HG03064 (cell line): ENCODE data around the gene CORO2A.
"Not testable (repeated sequence)": the region's sequence is repeated elsewhere in the genome, so short reads cannot be mapped to it uniquely, and the experiment has no call there.

Source experiments
- ATAC-seq: cut with Tn5 transposase; IDR thresholded peaks from one replicate; pipeline ENCODE4 v1.9.1; 2021; ENCODE audit warnings: low read depth; ENCODE audit not compliant: unreplicated experiment

CORO2A gene

DNA sequence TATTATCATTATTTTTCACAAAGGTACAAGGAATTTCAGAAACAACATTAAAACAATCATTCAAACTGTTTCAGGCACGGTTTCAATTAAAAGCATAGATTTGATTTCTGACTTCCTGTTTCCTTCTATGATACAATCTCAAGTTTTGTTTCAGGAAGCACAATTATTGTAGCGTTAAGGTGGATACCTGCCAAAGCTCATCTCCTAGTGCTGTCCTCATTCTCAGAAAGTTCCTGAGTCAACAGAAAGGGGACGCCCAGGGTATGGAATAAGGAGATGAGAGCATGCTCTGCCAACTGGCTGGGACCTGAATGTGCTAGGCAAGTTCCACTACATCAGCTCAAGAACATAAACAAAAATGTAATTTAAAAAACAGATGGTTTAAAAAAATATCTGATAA lies 71.4 kb downstream of the CORO2A start:
- ATAC-seq: no peak

DNA sequence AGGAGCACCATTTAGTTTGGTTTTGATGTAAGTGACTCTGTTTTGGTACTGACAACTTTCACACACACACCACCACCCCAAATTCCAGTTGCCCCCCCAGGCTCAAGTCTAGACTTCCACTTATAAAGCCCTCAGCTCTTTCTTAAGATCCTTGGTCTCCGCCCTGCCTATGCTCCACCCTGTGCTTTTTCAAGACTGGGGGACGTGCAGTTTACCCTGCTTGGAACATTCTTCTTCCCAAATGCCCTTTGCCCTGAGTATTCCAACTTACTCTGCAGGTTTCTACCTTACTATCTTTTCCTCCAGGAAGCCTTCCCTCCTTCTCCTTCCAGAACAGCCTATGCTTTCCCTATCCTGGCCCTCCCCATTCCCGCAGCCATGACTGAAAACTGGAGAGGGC lies 72.0 kb downstream of the CORO2A start:
- ATAC-seq: no peak

DNA sequence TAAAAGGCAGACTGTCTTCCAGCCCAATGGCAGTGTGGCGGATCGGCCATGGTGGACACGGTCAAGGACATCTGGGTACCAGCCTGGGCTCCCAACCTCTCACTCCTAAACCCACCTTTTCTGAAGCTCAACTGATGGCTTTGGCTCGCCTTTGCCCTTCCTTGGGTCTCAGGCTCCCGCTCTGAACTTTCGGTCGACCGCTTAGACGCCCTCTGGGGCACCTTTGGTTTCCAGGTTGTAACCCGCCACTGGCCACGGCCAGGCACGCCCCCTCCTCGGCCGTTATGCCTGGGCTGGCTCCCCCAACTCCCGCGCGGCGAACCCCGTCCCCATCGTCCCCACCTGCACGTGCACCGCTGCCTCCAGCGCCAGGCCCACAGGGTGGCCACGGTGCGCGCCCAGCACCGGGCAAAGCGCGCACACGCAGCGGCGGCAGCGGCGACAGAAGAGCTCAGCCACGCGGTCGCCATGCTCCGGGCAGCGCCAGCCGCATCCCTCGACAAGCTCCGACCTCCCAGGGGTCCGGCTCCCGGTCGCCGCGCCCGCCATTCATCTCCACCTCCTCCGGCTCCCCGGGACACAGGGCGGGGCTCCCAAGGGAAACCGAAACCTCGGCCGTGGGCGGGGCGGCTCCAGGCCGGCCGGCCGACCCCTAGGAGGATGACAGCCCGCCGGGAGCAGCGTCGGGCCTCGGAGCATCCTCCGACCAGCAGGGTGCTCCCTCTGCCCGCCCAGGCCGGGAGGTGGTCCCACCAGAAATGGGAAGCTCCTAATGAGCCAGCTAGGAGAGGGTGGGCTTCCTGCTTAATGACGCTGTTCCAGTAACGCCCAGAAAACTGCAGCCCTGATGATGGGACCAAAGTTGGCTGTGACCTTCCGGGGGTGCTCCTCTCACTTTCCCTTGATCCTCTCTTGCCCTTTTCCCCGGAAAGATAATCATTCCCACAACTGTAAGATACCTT lies 73.5 kb downstream of the CORO2A start, which contains the start of gene TRIM14:
Gene TRIM14, minus strand, starts transcription at position 583 of the 962 bp plus-strand sequence. Its CDS starts 34 bp downstream, at position 549.
- ATAC-seq: peak; percentile 52

DNA sequence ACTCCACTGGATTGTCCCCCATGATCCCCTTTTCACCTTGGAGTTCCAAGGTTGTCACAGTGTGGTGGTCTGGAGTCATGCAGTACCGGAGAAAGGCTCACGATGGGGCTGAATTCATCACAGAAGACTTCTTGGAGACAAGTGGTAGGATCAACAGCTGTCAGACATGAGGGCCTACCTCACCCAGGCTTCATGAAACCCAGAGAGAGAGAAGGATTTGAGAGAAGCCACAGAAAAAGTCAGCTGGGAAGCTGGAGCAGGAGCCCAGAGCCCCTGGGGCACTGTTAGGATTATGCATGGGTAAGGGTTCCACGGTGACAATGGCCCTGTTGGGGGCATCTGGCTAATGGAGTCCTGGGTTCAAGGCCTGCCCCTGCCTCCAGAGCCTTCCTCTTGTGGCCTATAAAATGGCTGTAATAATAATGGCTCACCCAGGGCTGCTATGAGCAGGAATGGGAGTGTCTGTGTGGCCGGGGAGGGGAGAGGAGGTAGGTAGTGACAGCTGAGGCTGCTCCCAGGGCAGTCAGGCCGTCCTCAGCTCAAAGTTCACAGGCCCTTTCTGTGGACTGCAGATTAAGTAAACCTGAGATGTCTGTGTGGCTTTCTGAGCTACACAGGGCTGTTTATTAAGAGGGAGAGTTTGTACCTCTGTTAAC lies 74.3 kb downstream of the CORO2A start:
- ATAC-seq: peak; percentile 50

DNA sequence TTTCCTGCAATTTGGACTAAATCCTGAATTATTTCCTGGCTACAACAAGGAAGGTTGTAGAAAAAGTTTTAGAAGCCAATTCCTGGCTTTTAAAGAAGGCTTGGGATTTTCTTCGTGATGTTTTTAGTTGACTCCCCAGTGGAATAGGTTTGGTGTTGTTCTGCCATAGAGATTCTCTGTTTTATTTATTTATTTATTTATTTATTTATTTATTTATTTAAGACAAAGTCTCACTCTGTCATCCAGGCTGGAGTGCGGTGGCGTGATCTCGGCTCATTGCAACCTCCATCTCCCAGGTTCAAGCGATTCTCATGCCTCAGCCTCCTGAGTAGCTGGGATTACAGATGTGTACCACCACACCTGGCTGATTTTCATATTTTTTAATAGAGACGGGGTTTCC lies 75.3 kb downstream of the CORO2A start:
- ATAC-seq: not testable (repeated sequence)

DNA sequence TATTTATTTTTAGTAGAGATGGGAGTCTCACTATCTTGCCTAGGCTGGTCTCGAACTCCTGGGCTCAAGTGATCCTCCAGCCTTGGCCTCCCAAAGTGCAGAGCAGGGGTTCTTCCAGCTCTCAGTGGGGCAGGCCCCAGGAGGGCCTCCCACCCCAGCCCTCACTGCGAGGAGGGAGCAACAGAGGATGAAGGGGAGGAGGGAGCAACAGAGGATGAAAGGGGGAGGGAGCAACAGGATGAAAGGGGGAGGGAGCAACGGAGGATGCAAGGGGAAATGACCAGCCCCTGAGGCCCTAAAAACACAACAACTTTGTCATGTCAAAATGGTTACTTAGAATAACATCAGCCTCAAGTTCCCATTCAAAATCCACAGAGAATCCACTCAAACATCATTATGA lies 83.4 kb downstream of the CORO2A start:
- no peak for ATAC-seq

DNA sequence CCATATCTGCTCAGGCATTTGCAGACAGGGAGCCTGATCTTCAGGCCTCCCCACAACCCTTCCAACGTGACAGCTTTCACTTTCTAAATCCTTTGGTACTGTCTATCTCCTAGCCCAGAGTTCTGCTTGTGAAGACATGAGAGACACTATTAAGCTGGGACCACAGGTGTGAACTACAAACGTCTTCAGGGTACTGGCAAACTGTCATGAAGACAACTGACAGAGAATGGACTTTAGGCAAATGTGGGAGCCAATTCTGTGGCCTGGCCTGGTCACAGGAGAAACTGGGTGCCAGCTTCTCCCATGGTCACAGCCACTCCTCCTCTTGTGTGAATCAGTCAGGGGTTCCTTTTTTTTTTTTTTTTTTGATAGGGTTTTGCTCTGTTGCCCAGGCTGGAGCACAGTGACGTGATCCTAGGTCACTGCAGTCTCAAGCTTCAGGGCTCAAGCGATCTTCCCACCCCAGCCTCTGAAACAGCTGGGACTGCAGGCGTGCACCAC lies 83.9 kb downstream of the CORO2A start:
- ATAC-seq: no peak

DNA sequence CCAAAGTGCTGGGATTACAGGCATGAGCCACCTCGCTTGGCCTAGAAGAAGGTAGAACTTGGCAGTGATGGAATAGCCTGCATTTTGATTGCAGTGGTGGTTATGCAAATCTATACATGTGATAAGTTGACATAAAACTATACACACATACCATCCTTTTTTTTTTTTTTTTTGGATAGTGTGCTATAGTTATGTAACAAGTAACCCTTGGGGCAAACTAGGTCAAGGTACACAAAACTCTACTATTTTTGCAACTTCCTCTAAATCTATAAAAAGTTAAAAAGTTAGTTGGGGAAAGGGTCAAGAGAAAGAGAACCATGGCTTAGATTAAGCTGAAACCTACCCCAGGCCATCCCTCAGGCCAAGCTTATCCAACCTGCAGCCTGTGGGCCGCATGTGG lies 84.5 kb downstream of the CORO2A start:
- no peak for ATAC-seq

DNA sequence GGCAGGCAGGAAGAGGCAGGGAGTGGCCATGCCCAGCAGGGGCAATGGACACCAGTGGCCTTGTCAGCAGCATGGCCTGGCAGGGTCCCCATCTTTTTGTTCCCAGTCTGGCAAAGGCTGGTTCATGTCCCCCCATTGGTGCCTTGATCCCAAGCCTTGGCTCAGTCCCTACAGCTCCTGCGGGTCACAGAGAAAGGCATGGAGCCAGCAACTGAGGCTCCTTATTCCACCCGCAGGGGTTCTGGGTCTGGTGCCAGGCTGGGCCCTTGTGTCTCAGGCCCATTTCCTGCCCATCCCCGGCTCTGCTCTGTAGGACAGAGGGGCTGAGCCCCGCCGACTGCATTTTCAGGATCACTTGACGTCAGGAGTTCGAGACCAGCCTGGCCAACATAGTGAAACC lies 87.4 kb downstream of the CORO2A start:
- no peak for ATAC-seq

DNA sequence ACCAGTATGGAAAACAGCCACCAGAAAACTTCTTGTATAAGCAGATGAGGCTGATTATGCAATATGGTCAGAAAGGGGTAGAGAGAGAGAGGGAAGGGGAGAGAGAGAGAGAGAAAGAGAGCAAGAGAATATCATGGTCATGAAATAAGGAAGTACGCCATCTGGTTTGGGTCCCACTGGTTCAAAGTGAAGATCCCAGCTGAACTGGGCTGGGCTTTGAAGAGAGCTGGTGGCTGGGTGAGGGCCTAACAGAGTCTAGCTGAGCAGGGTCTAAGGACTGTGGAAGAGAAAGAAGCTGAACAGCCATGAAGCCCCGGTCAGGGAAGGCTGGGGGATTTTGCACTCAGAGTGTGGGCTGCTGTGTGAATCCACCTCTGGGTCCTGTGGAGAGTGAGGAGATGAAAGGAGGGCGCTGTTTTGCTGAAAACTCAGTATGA lies 88.0 kb downstream of the CORO2A start:
- ATAC-seq: no peak

DNA sequence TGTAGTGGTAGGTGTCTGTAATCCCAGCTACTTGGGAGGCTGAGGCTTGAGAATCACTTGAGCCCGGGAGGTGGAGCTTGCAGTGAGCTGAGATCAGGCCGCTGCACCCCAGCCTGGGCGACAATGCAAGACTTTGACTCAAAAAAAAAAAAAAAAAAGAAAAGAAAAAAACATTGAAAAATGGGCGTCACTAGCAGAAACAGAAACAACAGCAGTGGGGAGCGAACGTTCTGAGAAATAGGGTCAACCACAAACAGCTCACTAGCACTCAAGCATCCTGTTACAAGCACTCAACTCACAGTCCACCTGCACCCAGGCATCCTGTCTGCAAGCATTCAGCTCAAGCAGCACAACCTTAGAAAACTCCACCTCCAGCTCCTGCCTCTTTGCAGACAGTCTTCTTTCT lies 90.6 kb downstream of the CORO2A start:
- peak; percentile 96 for ATAC-seq

DNA sequence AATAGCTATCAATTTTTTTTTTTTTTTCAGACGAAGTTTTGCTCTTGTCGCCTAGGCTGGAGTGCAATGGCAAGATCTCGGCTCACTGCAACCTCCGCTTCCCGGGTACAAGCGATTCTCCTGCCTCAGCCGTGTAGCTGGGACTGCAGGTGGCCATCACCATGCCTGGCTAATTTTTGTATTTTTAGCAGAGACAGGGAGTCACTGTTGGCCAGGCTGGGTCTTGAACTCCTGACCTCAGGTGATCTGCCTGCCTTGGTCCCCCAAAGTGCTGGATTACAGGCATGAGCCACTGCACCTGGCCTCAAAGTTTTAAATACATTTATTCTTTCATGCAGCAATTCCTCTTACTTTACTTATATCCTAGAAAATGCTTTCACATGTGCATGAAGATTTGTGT lies 91.0 kb downstream of the CORO2A start:
- ATAC-seq: no peak

DNA sequence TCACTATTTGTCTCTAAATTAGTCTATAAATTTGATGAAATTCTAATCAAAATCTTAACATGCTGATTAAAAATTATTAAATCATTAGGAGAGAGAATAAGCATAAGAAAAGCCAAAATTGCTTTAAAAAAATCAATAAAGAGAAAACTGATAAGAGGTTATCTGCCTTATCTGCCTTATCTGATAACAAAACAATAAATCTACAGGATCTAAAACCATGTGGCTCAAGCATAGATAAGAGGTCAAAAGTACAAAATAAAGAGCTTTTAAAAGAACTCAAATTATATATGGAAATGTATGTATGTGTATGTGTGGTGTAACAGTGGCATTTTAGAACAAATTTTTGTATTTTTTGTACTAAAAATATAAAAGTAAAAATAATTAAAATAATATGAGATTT lies 92.0 kb downstream of the CORO2A start:
- no peak for ATAC-seq

DNA sequence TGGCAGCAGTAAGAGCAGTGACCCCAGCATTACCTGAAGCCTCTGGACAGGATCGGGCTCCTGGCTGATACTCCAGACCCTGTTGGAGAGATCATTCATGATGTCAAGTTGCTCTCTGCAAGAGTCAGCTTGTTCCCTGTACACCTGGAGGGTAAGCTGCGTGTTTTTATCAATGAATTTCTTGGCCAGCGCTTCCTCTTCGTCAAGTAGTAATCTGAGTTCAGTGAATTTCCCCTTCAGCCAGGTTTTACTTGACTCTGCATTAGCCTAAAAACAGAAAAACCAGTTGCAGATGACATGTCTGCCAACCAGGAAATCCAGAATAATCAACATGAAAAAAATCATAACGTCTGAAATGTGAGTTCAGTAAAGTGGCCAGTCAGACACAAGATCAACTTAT lies 92.5 kb downstream of the CORO2A start:
- no peak for ATAC-seq

DNA sequence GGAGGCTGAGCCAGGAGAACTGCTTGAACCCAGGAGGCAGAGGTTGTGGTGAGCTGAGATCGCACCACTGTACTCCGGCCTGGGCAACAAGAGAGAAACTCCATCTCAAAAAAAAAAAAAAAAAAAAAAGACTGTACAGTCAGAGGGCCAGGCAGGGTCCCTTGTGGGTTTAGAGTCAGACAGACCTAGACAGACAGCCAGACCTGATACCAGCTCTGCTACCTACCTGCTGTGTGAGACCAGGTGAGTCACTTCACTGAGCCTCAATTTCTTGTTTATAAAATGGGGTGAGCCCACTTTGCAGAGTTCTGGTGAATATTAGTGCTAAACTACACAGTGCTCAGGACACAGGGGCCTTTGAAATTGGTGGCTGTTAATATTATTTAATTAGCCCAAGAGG lies 93.1 kb downstream of the CORO2A start:
- no peak for ATAC-seq

DNA sequence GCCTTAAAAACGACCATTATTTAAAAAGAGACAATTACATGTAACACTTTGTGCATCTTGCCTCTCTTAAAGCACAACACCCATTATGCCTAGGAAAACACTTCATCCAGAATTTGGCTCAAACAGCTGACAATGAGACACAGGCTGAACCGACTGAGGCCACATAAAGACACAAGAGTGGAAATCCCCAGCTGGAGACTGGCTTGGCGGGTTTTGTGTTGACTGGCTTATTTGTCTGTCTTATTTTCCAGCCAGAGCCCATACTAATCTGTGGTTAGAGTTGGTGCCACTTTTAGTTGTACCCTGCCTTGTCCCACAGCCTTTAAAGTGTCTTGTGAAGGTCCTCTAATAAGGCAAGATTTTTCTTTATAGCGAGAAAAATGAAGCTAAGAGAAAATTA lies 94.6 kb downstream of the CORO2A start:
- ATAC-seq: no peak

DNA sequence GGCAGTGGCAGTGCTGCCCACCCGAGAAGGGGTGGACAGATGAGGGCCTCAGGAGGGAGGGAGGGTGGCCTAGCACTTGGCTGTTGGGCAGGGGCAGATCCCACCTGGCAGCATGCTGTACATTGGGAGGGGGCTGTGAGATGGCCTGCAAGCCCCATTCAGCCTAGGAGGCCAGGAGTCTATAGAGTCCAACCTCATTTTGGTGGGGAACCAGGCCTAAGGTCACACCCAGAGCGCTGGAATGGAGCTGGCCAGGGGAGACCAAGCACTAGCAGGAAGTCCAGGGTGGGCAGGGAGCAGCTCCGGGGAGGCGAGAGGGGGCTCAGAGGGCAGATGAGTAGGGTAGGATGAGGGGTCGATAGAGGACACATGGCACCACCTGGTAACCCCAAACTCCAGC lies 96.3 kb downstream of the CORO2A start:
- no peak for ATAC-seq

DNA sequence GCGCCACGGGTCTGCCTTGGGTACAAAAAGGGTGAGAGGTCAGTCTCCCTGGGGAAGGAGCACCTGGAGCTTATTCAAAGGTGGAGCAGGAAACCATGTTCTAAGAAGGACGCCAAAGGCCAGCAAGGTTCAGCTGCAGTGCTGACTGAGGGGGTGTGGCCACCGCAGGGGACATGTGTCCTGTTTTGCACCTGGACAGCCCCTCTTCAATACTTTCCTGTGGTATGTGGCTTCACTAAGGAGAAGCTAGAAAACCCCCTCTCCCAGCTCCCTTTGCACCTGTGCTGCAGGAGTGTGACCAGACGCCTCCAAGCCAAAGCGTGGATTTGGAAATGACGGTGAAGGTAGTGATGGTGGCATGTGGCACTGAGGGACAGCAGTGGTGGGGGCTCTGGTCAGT lies 97.0 kb downstream of the CORO2A start:
- ATAC-seq: no peak

DNA sequence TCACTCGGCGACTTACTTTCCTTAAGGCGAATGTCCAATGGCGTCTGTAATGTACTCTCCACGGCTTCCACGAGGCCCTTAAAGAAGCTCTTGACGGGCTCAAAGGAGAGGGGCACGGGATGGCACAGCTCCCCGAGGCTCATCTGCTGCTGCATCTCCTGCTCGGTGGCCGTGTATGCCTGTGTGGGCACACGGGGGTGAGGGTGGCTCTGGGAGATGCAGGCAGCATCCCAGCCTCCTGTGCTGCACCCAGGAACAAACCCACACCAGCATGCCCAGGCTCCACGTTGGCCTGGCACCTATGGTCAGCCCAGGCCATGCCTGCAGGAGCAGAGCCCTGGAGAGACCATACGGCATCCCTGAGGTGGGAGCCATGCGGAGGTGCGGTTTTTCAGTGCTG lies 97.6 kb downstream of the CORO2A start:
- no peak for ATAC-seq

DNA sequence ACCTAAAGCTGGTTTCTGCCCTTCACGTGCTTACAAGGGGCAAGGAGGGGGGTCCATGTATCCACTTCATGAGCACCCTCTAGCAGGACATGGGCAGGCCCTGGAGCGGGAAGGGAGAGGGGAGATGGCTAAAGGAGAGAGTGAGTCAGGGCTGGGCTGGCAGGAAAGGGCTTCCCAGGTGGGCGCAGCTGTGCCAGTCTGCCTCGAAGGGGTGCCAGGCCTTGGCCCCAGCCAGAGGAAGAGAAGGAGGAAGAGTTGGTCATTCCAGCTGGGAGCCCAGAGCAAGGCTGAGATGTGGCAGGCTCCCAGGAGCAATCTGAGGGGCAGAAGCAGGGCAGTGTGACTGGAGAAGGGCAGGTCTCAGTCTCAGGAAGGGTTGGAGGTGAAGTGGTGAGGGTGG lies 98.1 kb downstream of the CORO2A start:
- ATAC-seq: no peak

DNA sequence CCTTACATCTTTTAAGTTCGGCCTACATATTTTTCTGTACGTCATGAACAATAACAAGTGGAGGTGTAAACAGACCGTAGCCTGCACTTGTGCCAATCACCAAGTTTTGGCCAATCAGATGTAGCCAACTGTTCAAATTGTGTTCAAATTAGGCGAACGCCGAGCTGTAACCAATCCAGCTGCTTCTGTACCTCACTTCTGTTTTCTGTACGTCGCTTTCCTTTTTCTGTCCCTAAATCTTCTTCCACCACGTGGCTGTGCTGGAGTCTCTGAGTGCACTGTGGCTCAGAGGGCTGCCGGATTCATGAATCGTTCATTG lies 99.9 kb downstream of the CORO2A start:
- no peak for ATAC-seq
